Left renal pelvis (tissue), 4 donors: ENCODE results near the gene WDR17. TPM values are rescaled to one million over a fixed set of nuclear protein-coding genes. Genes with fewer than 3 reads are reported as not detected.

Experiments
- polyA plus RNA-seq, 4 donors: library from polyadenylated mRNA; unstranded; fragments of 120-200 nt; gene quantifications; one replicate each; pipeline ENCODE4 v1.2.1, GENCODE V29; 2013; ENCODE audit not compliant: insufficient read length in 4 of 4

Gene WDR17
- polyA plus RNA-seq, 4 donors, result 1.5 to 10.0 (median 7.4) TPM

Other genes with a start within 250 kb of the WDR17 start
- gene SPATA4, start 129.7 kb downstream of the WDR17 start, polyA plus RNA-seq, result 1 to 10 TPM in 2 of 4 donors, under 1 TPM in 2; 0.11 to 3.0 (median 1.1) TPM
- under 1 TPM in 3 of 4 donors, not detected in 1; 0.07 to 0.47 (median 0.10) TPM for gene ASB5, start 203.4 kb downstream of the WDR17 start, polyA plus RNA-seq